HL-60/S4 (cell line): ENCODE data around the gene TBC1D5.

Experiments used
- in situ Hi-C: fragments of 300-500 bp; cut with MboI; formaldehyde crosslinking; loops from 2 replicates; pipeline ENCODE4 v1.14.3; 2022; ENCODE audit warnings: low sequenced_read_pairs

Gene TBC1D5

GRCh38 chr3:17602126-17602525 is 140.3 kb downstream of the TBC1D5 start:
- in situ Hi-C loops: no loop called here

- in situ Hi-C loops: no loop called here
These were observed 149.5 kb downstream of the TBC1D5 start for GRCh38 chr3:17592956-17593355.

GRCh38 chr3:17590465-17590864 is 152.0 kb downstream of the TBC1D5 start:
- in situ Hi-C loops: no loop called here

- in situ Hi-C loops: no loop called here
These were observed 152.5 kb downstream of the TBC1D5 start for GRCh38 chr3:17589888-17590287.

GRCh38 chr3:17588422-17588821 is 154.0 kb downstream of the TBC1D5 start:
- in situ Hi-C loops: no loop called here

GRCh38 chr3:17585394-17586325 is 156.8 kb downstream of the TBC1D5 start:
- in situ Hi-C loops: no loop called here

- in situ Hi-C loops: no loop called here
These were observed 158.4 kb downstream of the TBC1D5 start for GRCh38 chr3:17584066-17584465.

GRCh38 chr3:17583530-17583929 is 158.9 kb downstream of the TBC1D5 start:
- in situ Hi-C loops: no loop called here

- in situ Hi-C loops: no loop called here
These were observed 160.9 kb downstream of the TBC1D5 start for GRCh38 chr3:17581421-17582080.

GRCh38 chr3:17580901-17581300 is 161.5 kb downstream of the TBC1D5 start:
- in situ Hi-C loops: no loop called here

- in situ Hi-C loops: no loop called here
These were observed 163.0 kb downstream of the TBC1D5 start for GRCh38 chr3:17579289-17580031.

GRCh38 chr3:17577796-17578520 is 164.5 kb downstream of the TBC1D5 start:
- in situ Hi-C loops: no loop called here

- in situ Hi-C loops: no loop called here
These were observed 169.0 kb downstream of the TBC1D5 start for GRCh38 chr3:17573396-17573795.

GRCh38 chr3:17571686-17572085 is 170.7 kb downstream of the TBC1D5 start:
- in situ Hi-C loops: no loop called here

GRCh38 chr3:17562845-17563244 is 179.6 kb downstream of the TBC1D5 start:
- in situ Hi-C loops: no loop called here

- in situ Hi-C loops: no loop called here
These were observed 183.9 kb downstream of the TBC1D5 start for GRCh38 chr3:17558565-17558964.

- in situ Hi-C loops: no loop called here
These were observed 184.5 kb downstream of the TBC1D5 start for GRCh38 chr3:17557749-17558463.

- in situ Hi-C loops: no loop called here
These were observed 186.9 kb downstream of the TBC1D5 start for GRCh38 chr3:17555525-17555924.

GRCh38 chr3:17554078-17554477 is 188.4 kb downstream of the TBC1D5 start:
- in situ Hi-C loops: no loop called here

- in situ Hi-C loops: no loop called here
These were observed 189.4 kb downstream of the TBC1D5 start for GRCh38 chr3:17553080-17553479.
